Sigmoid colon (tissue), 7 donors: ENCODE results near the gene MOB2. TPM values are rescaled to one million over a fixed set of nuclear protein-coding genes. Genes with fewer than 3 reads are reported as not detected.

ENCODE experiments used
- DNase-seq: peaks from one replicate; pipeline ENCODE4 v3.0.0-alpha.2; 2019
- H3K27ac ChIP-seq, 4 donors: fragments of 200-600 bp; sonication (generic); one replicate each; pipeline ENCODE4 v1.5.1; 2016 to 2019; ENCODE audit warnings: mild to moderate bottlenecking in 1 of 4
- H3K27me3 ChIP-seq, 3 donors: fragments of 200-600 bp; sonication (generic); one replicate each; pipeline ENCODE4 v1.5.1; 2019; ENCODE audit warnings: mild to moderate bottlenecking in 1 of 3
- H3K36me3 ChIP-seq, 4 donors: fragments of 200-600 bp; sonication (generic); one replicate each; pipeline ENCODE4 v1.5.1; 2016 to 2019
- H3K4me1 ChIP-seq, 4 donors: fragments of 200-600 bp; sonication (generic); one replicate each; pipeline ENCODE4 v1.5.1; 2017 to 2019
- H3K4me3 ChIP-seq, 4 donors: fragments of 200-600 bp; sonication (generic); one replicate each; pipeline ENCODE4 v1.5.1; 2017 to 2019; ENCODE audit warnings: mild to moderate bottlenecking in 2 of 4, moderate library complexity in 1 of 4
- H3K9me3 ChIP-seq, 4 donors: fragments of 200-600 bp in 3 of 4; sonication (generic) in 3 of 4; one replicate each; pipeline versions ENCODE4 v1.5.1 to v1.6.1; 2013 to 2019
- CTCF ChIP-seq, 4 experiments: fragments of 450-650 bp in 3 of 4; fragments of 200-600 bp in 1 of 4; IDR thresholded peaks; one replicate each; pipeline ENCODE4 v1.5.1; 2016 to 2019; ENCODE audit warnings: antibody characterized with exemption in 4 of 4, mild to moderate bottlenecking in 3 of 4, moderate library complexity in 2 of 4
- EP300 ChIP-seq, 4 donors: sonication (generic); formaldehyde crosslinking; IDR thresholded peaks; one replicate each; pipeline ENCODE4 v1.6.1; 2017; ENCODE audit warnings: antibody characterized with exemption in 4 of 4
- POLR2A ChIP-seq, 2 donors: fragments of 450-650 bp; IDR thresholded peaks; one replicate each; pipeline ENCODE4 v1.6.1; 2016; ENCODE audit warnings: antibody characterized with exemption in 2 of 2, mild to moderate bottlenecking in 2 of 2, moderate library complexity in 2 of 2
- POLR2AphosphoS5 ChIP-seq, 4 donors: sonication (generic); formaldehyde crosslinking; IDR thresholded peaks; one replicate each; pipeline ENCODE4 v1.6.1; 2017; ENCODE audit warnings: antibody characterized with exemption in 4 of 4
- WGBS, 2 donors: extraction: QIAGEN DNeasy Blood & Tissue Kit; methylation state at CpG; one replicate each; pipeline ENCODE4 v1.1.7; 2013; 5-methylcytosine and 5-hydroxymethylcytosine counted together
- intact Hi-C: fragments of 100-400 bp; cut with DNase I; formaldehyde crosslinking; loops from one replicate; pipeline ENCODE4 v1.15.1; 2023
- polyA plus RNA-seq, 3 donors: library from polyadenylated mRNA; stranded (reverse); fragments of 200-250 nt; gene quantifications; one replicate each; pipeline ENCODE4 v1.2.3, GENCODE V29; 2013
- total RNA-seq, 4 donors: library from RNA; depleted of rRNA; stranded (reverse); fragments of >200 nt; gene quantifications; one replicate each; pipeline ENCODE4 v1.1.0, GENCODE V29; 2016
- donor health status: healthy with polysubstance abuse.
- donor health status: Bipolar disorder and iron deficiency.
- donor health status: healthy.

MOB2 gene
- total and polyA plus RNA-seq, 7 donors = 46.2 to 88.9 (median 68.6) TPM

GRCh38 chr11:1529774-1530173 lies 43.2 kb upstream of the MOB2 start:
- peaks cover 0 to 15% (median 0%) of the 10 kb centered on the region in 4 donors for H3K36me3 ChIP-seq
- H3K4me1 ChIP-seq = peaks cover 0 to 52% (median 44%) of the 10 kb centered on the region in 4 donors
- intact Hi-C loops = no loop called here
- DNase-seq = no peak
- H3K27ac ChIP-seq = no peak overlapping the region
- H3K9me3 ChIP-seq = no peaks in the 10 kb centered on the region
- WGBS, 2 donors = 84 to 87% methylated on average over 5 of the region's 5 CpGs
- no peaks in the 10 kb centered on the region for H3K27me3 ChIP-seq
- TF ChIP-seq POLR2A (IDR thresholded peaks at IDR 0.05) (no peak), POLR2AphosphoS5 (IDR thresholded peaks at IDR 0.05) (no peak)
- no peak overlapping the region for H3K4me3 ChIP-seq

- intact Hi-C loops = no loop called here
- 93 to 96% methylated on average over 17 of the region's 17 CpGs for WGBS, 2 donors
- Histone ChIP-seq H3K4me3 (no peak overlapping the region), H3K27me3 (no peaks in the 10 kb centered on the region), H3K27ac (no peak overlapping the region), H3K36me3 (peaks cover 0 to 10% (median 0%) of the 10 kb centered on the region in 4 donors), H3K4me1 (peaks cover 0 to 47% (median 40%) of the 10 kb centered on the region in 4 donors), H3K9me3 (no peaks in the 10 kb centered on the region)
- no peak for TF ChIP-seq POLR2A (IDR thresholded peaks at IDR 0.05)
- TF ChIP-seq EP300 (IDR thresholded peaks at IDR 0.05) = no peak
- no peak for TF ChIP-seq CTCF (IDR thresholded peaks at IDR 0.05)
- no peak for DNase-seq
Measured at GRCh38 chr11:1529286-1529685, 42.7 kb upstream of the MOB2 start.

GRCh38 chr11:1528710-1529109 lies 42.1 kb upstream of the MOB2 start:
- no peak for DNase-seq
- H3K4me3 ChIP-seq = no peak overlapping the region
- intact Hi-C loops = no loop called here
- peaks cover 0 to 45% (median 37%) of the 10 kb centered on the region in 4 donors for H3K4me1 ChIP-seq
- H3K27me3 ChIP-seq = no peaks in the 10 kb centered on the region
- no peak overlapping the region for H3K27ac ChIP-seq
- no peaks in the 10 kb centered on the region for H3K9me3 ChIP-seq
- WGBS, 2 donors = 92 to 94% methylated on average over 10 of the region's 10 CpGs
- H3K36me3 ChIP-seq = peaks cover 0 to 8% (median 0%) of the 10 kb centered on the region in 4 donors
- TF ChIP-seq CTCF (IDR thresholded peaks at IDR 0.05) (no peak), EP300 (IDR thresholded peaks at IDR 0.05) (no peak), POLR2AphosphoS5 (IDR thresholded peaks at IDR 0.05) (no peak)

- H3K4me1 ChIP-seq = peaks cover 0 to 27% (median 20%) of the 10 kb centered on the region in 4 donors
- no peak for DNase-seq
- no peaks in the 10 kb centered on the region for H3K9me3 ChIP-seq
- H3K27ac ChIP-seq = no peak overlapping the region
- 93 to 94% methylated on average over 15 of the region's 15 CpGs for WGBS, 2 donors
- H3K4me3 ChIP-seq = no peak overlapping the region
- no peaks in the 10 kb centered on the region for H3K36me3 ChIP-seq
- intact Hi-C loops = no loop called here
- TF ChIP-seq CTCF (IDR thresholded peaks at IDR 0.05) = no peak
- TF ChIP-seq POLR2A (IDR thresholded peaks at IDR 0.05) = no peak
- TF ChIP-seq POLR2AphosphoS5 (IDR thresholded peaks at IDR 0.05) = no peak
- no peak for TF ChIP-seq EP300 (IDR thresholded peaks at IDR 0.05)
- H3K27me3 ChIP-seq = no peaks in the 10 kb centered on the region
Measured at GRCh38 chr11:1526785-1527184, 40.2 kb upstream of the MOB2 start.

- TF ChIP-seq POLR2A (IDR thresholded peaks at IDR 0.05) = no peak
- TF ChIP-seq EP300 (IDR thresholded peaks at IDR 0.05) = no peak
- TF ChIP-seq CTCF (IDR thresholded peaks at IDR 0.05) = no peak
- no peak for TF ChIP-seq POLR2AphosphoS5 (IDR thresholded peaks at IDR 0.05)
- H3K4me1 ChIP-seq = peaks cover 0 to 26% (median 12%) of the 10 kb centered on the region in 4 donors
- no peaks in the 10 kb centered on the region for H3K27me3 ChIP-seq
- no peak for DNase-seq
- 50 to 72% methylated on average over 4 of the region's 4 CpGs for WGBS, 2 donors
- H3K36me3 ChIP-seq = no peaks in the 10 kb centered on the region
- intact Hi-C loops = no loop called here
- H3K9me3 ChIP-seq = no peaks in the 10 kb centered on the region
- no peak overlapping the region for H3K27ac ChIP-seq
- no peak overlapping the region for H3K4me3 ChIP-seq
Measured at GRCh38 chr11:1523779-1524178, 37.2 kb upstream of the MOB2 start.
